ENCODE measurements around the gene TFDP1.

Gene TFDP1

GRCh38 chr13:113656003-113656588 lies 71.5 kb downstream of the TFDP1 start:
- Histone ChIP-seq H3K9ac (ENCODE audit: low read depth, low read length) (no peak overlapping the region), H3K4me3 (ENCODE audit: low read depth in 1 of 2, low read length in 2 of 2) (no peak overlapping the region), H4K20me1 (ENCODE audit: insufficient read depth, low read length) (peaks cover 13% of the 10 kb centered on the region; the same call in 1 of the 2 replicates), H3K27ac (ENCODE audit: low read length) (no peak overlapping the region), H2AFZ (ENCODE audit: low read depth, low read length) (no peak overlapping the region), H3K36me3 (ENCODE audit: insufficient read depth, low read length) (no peaks in the 10 kb centered on the region), H3K27me3 (ENCODE audit: insufficient read depth, low read length, poor library complexity) (no peaks in the 10 kb centered on the region), H3K4me1 (ENCODE audit: insufficient read depth, low read length) (no peaks in the 10 kb centered on the region), H3K79me2 (ENCODE audit: insufficient read depth, low read length) (no peaks in the 10 kb centered on the region), H3K4me2 (ENCODE audit: insufficient read depth, low read length) (no peak overlapping the region), H3K9me3 (ENCODE audit: insufficient read depth, low read length, severe bottlenecking) (no peaks in the 10 kb centered on the region)
- DNase-seq (no peak), ATAC-seq (ENCODE audit: insufficient read depth, low read depth) (no peak)
- TF ChIP-seq CTCF (IDR thresholded peaks at IDR 0.05; ENCODE audit: borderline replicate concordance, extremely low read depth, low read length, poor library complexity, severe bottlenecking) (no peak), EZH2 (IDR thresholded peaks at IDR 0.05; ENCODE audit: borderline replicate concordance, low read depth, low read length, severe bottlenecking) (no peak)

- ATAC-seq (ENCODE audit: insufficient read depth, low read depth) (no peak), DNase-seq (no peak)
- no peaks in the 10 kb centered on the region for H3K27me3 ChIP-seq (ENCODE audit: insufficient read depth, low read length, poor library complexity)
- no peak overlapping the region for H3K27ac ChIP-seq (ENCODE audit: low read length)
- H4K20me1 ChIP-seq (ENCODE audit: insufficient read depth, low read length), result peaks cover 13% of the 10 kb centered on the region; the same call in 1 of the 2 replicates
- H3K36me3 ChIP-seq (ENCODE audit: insufficient read depth, low read length), result no peaks in the 10 kb centered on the region
- no peak overlapping the region for H3K4me2 ChIP-seq (ENCODE audit: insufficient read depth, low read length)
- H3K9ac ChIP-seq (ENCODE audit: low read depth, low read length), result no peak overlapping the region
- no peaks in the 10 kb centered on the region for H3K79me2 ChIP-seq (ENCODE audit: insufficient read depth, low read length)
- no peak for TF ChIP-seq CTCF (IDR thresholded peaks at IDR 0.05; ENCODE audit: borderline replicate concordance, extremely low read depth, low read length, poor library complexity, severe bottlenecking)
- TF ChIP-seq EZH2 (IDR thresholded peaks at IDR 0.05; ENCODE audit: borderline replicate concordance, low read depth, low read length, severe bottlenecking), result no peak
- no peak overlapping the region for H2AFZ ChIP-seq (ENCODE audit: low read depth, low read length)
- H3K4me3 ChIP-seq (ENCODE audit: low read depth in 1 of 2, low read length in 2 of 2), result no peak overlapping the region
- H3K9me3 ChIP-seq (ENCODE audit: insufficient read depth, low read length, severe bottlenecking), result no peaks in the 10 kb centered on the region
- no peaks in the 10 kb centered on the region for H3K4me1 ChIP-seq (ENCODE audit: insufficient read depth, low read length)
These were observed 72.5 kb downstream of the TFDP1 start for GRCh38 chr13:113656831-113657671.

GRCh38 chr13:113657851-113658741 lies 73.5 kb downstream of the TFDP1 start, which contains the start of gene ATP4B:
TSS of gene ATP4B (minus strand) at chr13:113658198. CDS start at chr13:113658144, 54 bp downstream.
- Histone ChIP-seq H3K9ac (ENCODE audit: low read depth, low read length) (no peak within 1 kb of the TSS), H3K27me3 (ENCODE audit: insufficient read depth, low read length, poor library complexity) (no peaks in the 10 kb centered on the region), H4K20me1 (ENCODE audit: insufficient read depth, low read length) (peaks cover 13% of the 10 kb centered on the region; the same call in 1 of the 2 replicates), H3K79me2 (ENCODE audit: insufficient read depth, low read length) (no peaks in the 10 kb centered on the region), H3K4me1 (ENCODE audit: insufficient read depth, low read length) (no peaks in the 10 kb centered on the region), H3K36me3 (ENCODE audit: insufficient read depth, low read length) (no peaks in the 10 kb centered on the region), H3K4me3 (ENCODE audit: low read depth in 1 of 2, low read length in 2 of 2) (no peak within 1 kb of the TSS), H3K4me2 (ENCODE audit: insufficient read depth, low read length) (no peak within 1 kb of the TSS), H3K9me3 (ENCODE audit: insufficient read depth, low read length, severe bottlenecking) (no peaks in the 10 kb centered on the region), H2AFZ (ENCODE audit: low read depth, low read length) (no peak within 1 kb of the TSS), H3K27ac (ENCODE audit: low read length) (no peak within 1 kb of the TSS)
- TF ChIP-seq EZH2 (IDR thresholded peaks at IDR 0.05; ENCODE audit: borderline replicate concordance, low read depth, low read length, severe bottlenecking) (no peak), CTCF (IDR thresholded peaks at IDR 0.05; ENCODE audit: borderline replicate concordance, extremely low read depth, low read length, poor library complexity, severe bottlenecking) (no peak)
- DNase-seq (no peak), ATAC-seq (ENCODE audit: insufficient read depth, low read depth) (no peak)
